Upper lobe of left lung (tissue), 4 donors: Measurements from ENCODE around the gene RAP1GAP.
A peak's percentile ranks its signal among the peaks of the same experiment; 100 is the strongest.

Source experiments
- CTCF ChIP-seq, 6 experiments: fragments of 450-650 bp in 4 of 6; fragments of 200-600 bp in 2 of 6; sonication (generic) in 2 of 6; IDR thresholded peaks; one replicate each; pipeline ENCODE4 v1.5.1; 2016 to 2019; ENCODE audit warnings: antibody characterized with exemption in 6 of 6
- POLR2A ChIP-seq, 4 donors: fragments of 450-650 bp; IDR thresholded peaks; one replicate each; pipeline ENCODE4 v1.5.1; 2016 to 2017; ENCODE audit warnings: antibody characterized with exemption in 4 of 4, mild to moderate bottlenecking in 2 of 4
- POLR2AphosphoS5 ChIP-seq, 2 donors: sonication (generic); formaldehyde crosslinking; IDR thresholded peaks; one replicate each; pipeline ENCODE4 v1.5.1; 2017; ENCODE audit warnings: antibody characterized with exemption in 2 of 2

DNA sequence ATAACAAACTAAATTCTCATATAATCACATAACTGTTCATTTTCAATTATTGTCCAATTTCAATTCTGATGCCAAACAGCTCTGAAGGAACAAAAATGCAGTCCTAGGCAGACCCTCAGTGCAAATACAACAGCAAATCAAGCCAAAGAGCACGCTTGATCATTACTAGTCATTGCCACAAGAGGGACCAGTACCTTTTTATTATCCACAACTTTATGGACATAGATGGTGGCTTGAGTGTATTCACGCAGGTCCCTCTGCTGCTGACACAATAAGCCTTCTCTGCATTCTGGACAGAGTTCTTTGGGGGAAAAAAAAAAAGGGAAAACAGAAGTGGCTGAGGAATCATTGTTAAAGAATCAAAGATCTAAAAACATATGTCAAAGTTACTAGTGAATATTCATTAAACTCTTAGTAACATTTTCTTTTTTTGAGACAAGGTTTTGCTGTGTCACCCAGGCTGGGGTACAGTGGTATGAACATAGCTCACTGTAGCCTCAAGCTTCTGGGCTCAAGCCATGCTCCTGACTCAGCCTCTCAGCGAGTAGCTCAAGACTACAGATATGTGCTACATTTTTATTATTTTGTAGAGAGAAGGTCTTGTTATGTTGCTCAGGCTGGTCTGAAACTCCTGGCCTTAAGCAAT, 34.3 kb upstream of the RAP1GAP start:
- TF ChIP-seq CTCF (IDR thresholded peaks at IDR 0.05), result peak in 2 of 6 experiments; percentile 25 to 31
- TF ChIP-seq POLR2A (IDR thresholded peaks at IDR 0.05), result no peak
- TF ChIP-seq POLR2AphosphoS5 (IDR thresholded peaks at IDR 0.05), result no peak
